ENCODE measurements around the gene JOSD1. TPM values are rescaled to one million over a fixed set of nuclear protein-coding genes. Genes with fewer than 3 reads are reported as not detected.

Gene JOSD1
- total and polyA plus RNA-seq, 9 of the 15 experiments (the other 6 are each of a cell fraction or from before 2014, with no cell fraction given) = 8.9 to 39.1 (median 30.4) TPM

DNA sequence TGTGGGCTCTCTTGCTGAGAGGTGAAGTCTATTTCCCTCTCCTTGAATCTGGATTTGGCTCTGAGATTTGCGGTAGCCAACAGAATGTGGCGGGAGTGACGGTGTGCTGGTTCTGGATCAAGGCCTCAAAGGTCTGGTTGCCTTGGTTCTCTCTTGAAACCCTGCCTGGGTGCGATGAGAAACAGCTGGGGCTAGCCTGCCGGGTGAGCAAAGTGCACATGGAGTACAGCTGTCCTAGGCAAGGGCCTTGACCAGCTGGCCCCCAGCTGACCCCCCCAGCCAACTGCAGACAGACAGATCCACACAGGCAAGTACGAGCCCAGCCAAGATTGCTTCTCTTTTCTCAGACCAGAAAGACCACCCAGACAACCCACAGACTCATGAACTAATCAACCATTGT lies 44.2 kb upstream of the JOSD1 start:
- CTCF ChIA-PET (ENCODE audit: low intra/inter-chr PET ratio) = no interaction called here
- in situ Hi-C loops (cut with MboI) (no loop called here), intact Hi-C loops (cut with micrococcal nuclease) (no loop called here)
- Histone ChIP-seq H2AFZ (ENCODE audit: low read depth, low read length) (no peak overlapping the region), H3K9me1 (ENCODE audit: control insufficient read depth, insufficient read depth, low read length) (no peaks in the 10 kb centered on the region), H4K20me1 (replicated peaks; ENCODE audit: control insufficient read depth, insufficient read depth, low read length) (no peaks in the 10 kb centered on the region), H3K79me2 (ENCODE audit: control insufficient read depth, insufficient read depth, low read length) (no peaks in the 10 kb centered on the region), H3K9ac (ENCODE audit: insufficient read depth in 1 of 2, low read depth in 2 of 2, low read length in 2 of 2) (no peak overlapping the region), H3K27me3 (ENCODE audit: control insufficient read depth in 2 of 2, insufficient read depth in 2 of 2, low read length in 2 of 2) (no peaks in the 10 kb centered on the region), H3K9me3 (replicated peaks; ENCODE audit: control insufficient read depth, insufficient read depth, low read depth, low read length) (no peaks in the 10 kb centered on the region), H3K27ac (ENCODE audit: extremely low read depth, low read depth, low read length) (no peak overlapping the region), H3K4me3 (no peak overlapping the region), H3K4me1 (replicated peaks in 1 of 2; ENCODE audit: control insufficient read depth in 2 of 2, insufficient read depth in 2 of 2, low read length in 2 of 2) (no peaks in the 10 kb centered on the region), H3K36me3 (ENCODE audit: control insufficient read depth, insufficient read depth, low read length) (peaks cover 79% of the 10 kb centered on the region), H3K4me2 (ENCODE audit: insufficient read depth, low read length) (no peak overlapping the region)
- FAIRE-seq (no peak), DNase-seq (ENCODE audit: extremely low read depth in 1 of 4, low spot score in 3 of 4) (no peak), ATAC-seq (no peak)
- BruUV-seq (replicated peaks) = no TSS peak
- POLR2A ChIA-PET = interaction anchor here (3.9 kb wide), 1 partner anchor 12 kb away, joined by 24 read pairs; no protein-coding TSS in a partner anchor
- TF ChIP-seq, protein P1, sequence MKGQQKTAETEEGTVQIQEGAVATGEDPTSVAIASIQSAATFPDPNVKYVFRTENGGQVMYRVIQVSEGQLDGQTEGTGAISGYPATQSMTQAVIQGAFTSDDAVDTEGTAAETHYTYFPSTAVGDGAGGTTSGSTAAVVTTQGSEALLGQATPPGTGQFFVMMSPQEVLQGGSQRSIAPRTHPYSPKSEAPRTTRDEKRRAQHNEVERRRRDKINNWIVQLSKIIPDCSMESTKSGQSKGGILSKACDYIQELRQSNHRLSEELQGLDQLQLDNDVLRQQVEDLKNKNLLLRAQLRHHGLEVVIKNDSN (CRISPR knock-in tag; IDR thresholded peaks at IDR 0.05) = 0 out of 2 replicates have a peak, but pooled peaks have one; percentile 24
- TF ChIP-seq STAT5A (IDR thresholded peaks at IDR 0.05; ENCODE audit: borderline replicate concordance, low read length) = no peak
- TF ChIP-seq ZNF282 (CRISPR knock-in tag; IDR thresholded peaks at IDR 0.05) = no peak
- WGBS (ENCODE audit: insufficient coverage, low coverage, missing lambda C conversion rate) = 90% methylated on average over 5 of the region's 6 CpGs

DNA sequence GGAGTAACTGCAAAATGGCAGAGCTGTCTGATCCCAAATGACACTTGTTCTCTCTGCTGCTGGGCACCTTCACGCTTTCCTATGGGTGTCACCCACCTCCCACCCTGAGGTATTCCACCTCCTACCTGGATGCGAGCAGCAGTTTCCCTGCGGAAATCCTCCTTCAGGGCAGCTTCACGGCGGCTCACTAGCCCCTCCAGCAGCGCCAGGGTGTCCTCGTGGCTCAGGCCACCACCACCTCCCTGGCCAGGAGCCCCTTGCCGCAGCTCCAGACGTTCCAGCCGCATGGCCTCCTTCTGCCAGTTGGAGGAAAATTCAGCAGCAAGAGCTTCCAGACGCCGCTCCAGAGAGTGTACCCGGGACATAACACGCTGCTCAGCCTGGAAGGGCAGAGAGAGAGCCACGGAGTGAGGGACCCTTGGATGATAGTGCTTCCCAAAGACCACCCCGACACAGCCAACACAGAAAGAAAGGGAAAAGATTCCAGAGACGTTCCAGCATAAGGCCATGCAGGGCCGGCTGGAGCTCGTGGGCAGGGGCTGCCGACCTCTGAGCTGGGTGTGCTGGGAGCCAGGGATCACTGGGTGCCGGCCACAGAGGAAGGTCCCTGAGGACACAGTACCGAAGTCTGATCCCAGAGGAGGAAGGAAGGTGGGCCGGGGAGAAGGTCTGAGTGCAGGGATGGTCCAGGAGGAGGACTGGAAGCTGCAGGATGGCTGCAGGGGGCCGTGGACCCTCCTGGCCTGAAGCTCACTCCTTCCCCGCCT lies 41.6 kb upstream of the JOSD1 start:
- no peak for FAIRE-seq
- Histone ChIP-seq H3K27me3 (ENCODE audit: control insufficient read depth in 2 of 2, insufficient read depth in 2 of 2, low read length in 2 of 2) (no peaks in the 10 kb centered on the region), H3K4me3 (no peak overlapping the region), H3K36me3 (ENCODE audit: control insufficient read depth, insufficient read depth, low read length) (peaks cover 83% of the 10 kb centered on the region), H3K27ac (ENCODE audit: extremely low read depth, low read depth, low read length) (no peak overlapping the region), H3K9me1 (ENCODE audit: control insufficient read depth, insufficient read depth, low read length) (no peaks in the 10 kb centered on the region), H3K9me3 (replicated peaks; ENCODE audit: control insufficient read depth, insufficient read depth, low read depth, low read length) (no peaks in the 10 kb centered on the region), H3K4me1 (replicated peaks in 1 of 2; ENCODE audit: control insufficient read depth in 2 of 2, insufficient read depth in 2 of 2, low read length in 2 of 2) (peaks cover 0 to 4% of the 10 kb centered on the region in 2 experiments; a peak in 1 of 5 replicates), H2AFZ (ENCODE audit: low read depth, low read length) (no peak overlapping the region), H4K20me1 (replicated peaks; ENCODE audit: control insufficient read depth, insufficient read depth, low read length) (no peaks in the 10 kb centered on the region), H3K79me2 (ENCODE audit: control insufficient read depth, insufficient read depth, low read length) (no peaks in the 10 kb centered on the region), H3K4me2 (ENCODE audit: insufficient read depth, low read length) (no peak overlapping the region), H3K9ac (ENCODE audit: insufficient read depth in 1 of 2, low read depth in 2 of 2, low read length in 2 of 2) (no peak overlapping the region)
- DNase-seq (ENCODE audit: extremely low read depth in 1 of 4, low spot score in 3 of 4) = no peak
- BruUV-seq (replicated peaks) = no TSS peak
- intact Hi-C loops (cut with micrococcal nuclease) (no loop called here), in situ Hi-C loops (cut with MboI) (no loop called here)
- 85% methylated on average over 18 of the region's 25 CpGs for WGBS (ENCODE audit: insufficient coverage, low coverage, missing lambda C conversion rate)
- ChIA-PET POLR2A (interaction anchor here (1.2 to 2.6 kb wide), 4 partner anchors 9 to 19 kb away, joined by 3 to 19 read pairs (median 6); no protein-coding TSS in a partner anchor), CTCF (ENCODE audit: low intra/inter-chr PET ratio) (no interaction called here)
- no peak for ATAC-seq
- TF ChIP-seq GTF2A2 (tag; IDR thresholded peaks at IDR 0.05) (no peak), FOXA1 (IDR thresholded peaks at IDR 0.05; ENCODE audit: borderline replicate concordance) (no peak), RBM17 (IDR thresholded peaks at IDR 0.05; ENCODE audit: borderline replicate concordance, low read depth, low read length) (no peak), THRAP3 (IDR thresholded peaks at IDR 0.05; ENCODE audit: borderline replicate concordance) (no peak), PTBP1 (IDR thresholded peaks at IDR 0.05; ENCODE audit: low read depth, low read length) (no peak)
- TF ChIP-seq, protein P2, sequence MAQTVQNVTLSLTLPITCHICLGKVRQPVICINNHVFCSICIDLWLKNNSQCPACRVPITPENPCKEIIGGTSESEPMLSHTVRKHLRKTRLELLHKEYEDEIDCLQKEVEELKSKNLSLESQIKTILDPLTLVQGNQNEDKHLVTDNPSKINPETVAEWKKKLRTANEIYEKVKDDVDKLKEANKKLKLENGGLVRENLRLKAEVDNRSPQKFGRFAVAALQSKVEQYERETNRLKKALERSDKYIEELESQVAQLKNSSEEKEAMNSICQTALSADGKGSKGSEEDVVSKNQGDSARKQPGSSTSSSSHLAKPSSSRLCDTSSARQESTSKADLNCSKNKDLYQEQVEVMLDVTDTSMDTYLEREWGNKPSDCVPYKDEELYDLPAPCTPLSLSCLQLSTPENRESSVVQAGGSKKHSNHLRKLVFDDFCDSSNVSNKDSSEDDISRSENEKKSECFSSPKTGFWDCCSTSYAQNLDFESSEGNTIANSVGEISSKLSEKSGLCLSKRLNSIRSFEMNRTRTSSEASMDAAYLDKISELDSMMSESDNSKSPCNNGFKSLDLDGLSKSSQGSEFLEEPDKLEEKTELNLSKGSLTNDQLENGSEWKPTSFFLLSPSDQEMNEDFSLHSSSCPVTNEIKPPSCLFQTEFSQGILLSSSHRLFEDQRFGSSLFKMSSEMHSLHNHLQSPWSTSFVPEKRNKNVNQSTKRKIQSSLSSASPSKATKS (CRISPR knock-in tag; IDR thresholded peaks at IDR 0.05) = no peak
- TF ChIP-seq, protein P3, sequence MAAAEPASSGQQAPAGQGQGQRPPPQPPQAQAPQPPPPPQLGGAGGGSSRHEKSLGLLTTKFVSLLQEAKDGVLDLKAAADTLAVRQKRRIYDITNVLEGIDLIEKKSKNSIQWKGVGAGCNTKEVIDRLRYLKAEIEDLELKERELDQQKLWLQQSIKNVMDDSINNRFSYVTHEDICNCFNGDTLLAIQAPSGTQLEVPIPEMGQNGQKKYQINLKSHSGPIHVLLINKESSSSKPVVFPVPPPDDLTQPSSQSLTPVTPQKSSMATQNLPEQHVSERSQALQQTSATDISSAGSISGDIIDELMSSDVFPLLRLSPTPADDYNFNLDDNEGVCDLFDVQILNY (CRISPR knock-in tag; IDR thresholded peaks at IDR 0.05) = no peak

All from K562 (cell line).